ENCODE measurements around the gene OPN1LW.

GRCh38 chrX:154135458-154136229 is 8.4 kb upstream of the OPN1LW start:
- no peak for TF ChIP-seq FOXM1 (IDR thresholded peaks at IDR 0.05; ENCODE audit: borderline replicate concordance)
- TF ChIP-seq SP1 (IDR thresholded peaks at IDR 0.05), result no peak
- TF ChIP-seq ELF4 (IDR thresholded peaks at IDR 0.05), result no peak
- TF ChIP-seq NFRKB (IDR thresholded peaks at IDR 0.05), result no peak
- TF ChIP-seq BHLHE40 (IDR thresholded peaks at IDR 0.05; ENCODE audit: borderline replicate concordance), result no peak
- TF ChIP-seq CTBP1 (IDR thresholded peaks at IDR 0.05; ENCODE audit: borderline replicate concordance), result no peak
- no peak for TF ChIP-seq SUZ12 (IDR thresholded peaks at IDR 0.05)
- no peak for TF ChIP-seq PKNOX1 (IDR thresholded peaks at IDR 0.05)
- TF ChIP-seq FOXK2 (IDR thresholded peaks at IDR 0.05), result no peak
